Epithelial cell of esophagus (primary cell): ENCODE measurements around the gene ZNF488.
"Not testable (repeated sequence)": the region's sequence is repeated elsewhere in the genome, so short reads cannot be mapped to it uniquely, and the experiment has no call there.

Source experiments
- DNase-seq: peaks from one replicate; pipeline ENCODE4 v3.0.0; 2010; ENCODE audit warnings: low read depth
- H3K4me3 ChIP-seq: 2 replicates; pipeline ENCODE4 v1.5.1; 2011; ENCODE audit warnings: mild to moderate bottlenecking, low read length, control low read depth
- TF ChIP-seq, protein P1 (sequence below): IDR thresholded peaks from 2 replicates; pipeline ENCODE4 v1.5.1; 2011; ENCODE audit warnings: low read depth, mild to moderate bottlenecking, low read length, control low read depth, inconsistent platforms; ENCODE audit not compliant: insufficient read depth; ENCODE audit errors: missing control alignments

ZNF488 gene

DNA sequence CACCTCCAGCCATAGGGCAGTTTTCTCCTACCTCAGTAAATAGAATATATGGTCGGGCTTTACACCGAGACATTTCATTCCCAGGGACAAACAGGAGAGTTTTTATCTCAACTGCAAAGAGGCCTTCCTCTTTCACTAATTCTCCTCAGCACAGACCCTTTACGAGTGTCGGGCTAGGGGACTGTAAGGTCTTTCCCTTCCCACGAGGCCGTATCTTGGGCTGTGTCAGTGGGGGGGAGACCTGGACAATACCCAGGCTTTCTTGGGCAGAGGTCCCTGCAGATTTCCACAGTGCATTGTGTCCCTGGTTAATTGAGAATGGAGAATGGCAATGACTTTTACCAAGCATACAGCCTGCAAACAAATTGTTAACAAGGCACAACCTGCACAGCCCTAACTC, 13.2 kb upstream of the ZNF488 start:
- TF ChIP-seq, protein P1, sequence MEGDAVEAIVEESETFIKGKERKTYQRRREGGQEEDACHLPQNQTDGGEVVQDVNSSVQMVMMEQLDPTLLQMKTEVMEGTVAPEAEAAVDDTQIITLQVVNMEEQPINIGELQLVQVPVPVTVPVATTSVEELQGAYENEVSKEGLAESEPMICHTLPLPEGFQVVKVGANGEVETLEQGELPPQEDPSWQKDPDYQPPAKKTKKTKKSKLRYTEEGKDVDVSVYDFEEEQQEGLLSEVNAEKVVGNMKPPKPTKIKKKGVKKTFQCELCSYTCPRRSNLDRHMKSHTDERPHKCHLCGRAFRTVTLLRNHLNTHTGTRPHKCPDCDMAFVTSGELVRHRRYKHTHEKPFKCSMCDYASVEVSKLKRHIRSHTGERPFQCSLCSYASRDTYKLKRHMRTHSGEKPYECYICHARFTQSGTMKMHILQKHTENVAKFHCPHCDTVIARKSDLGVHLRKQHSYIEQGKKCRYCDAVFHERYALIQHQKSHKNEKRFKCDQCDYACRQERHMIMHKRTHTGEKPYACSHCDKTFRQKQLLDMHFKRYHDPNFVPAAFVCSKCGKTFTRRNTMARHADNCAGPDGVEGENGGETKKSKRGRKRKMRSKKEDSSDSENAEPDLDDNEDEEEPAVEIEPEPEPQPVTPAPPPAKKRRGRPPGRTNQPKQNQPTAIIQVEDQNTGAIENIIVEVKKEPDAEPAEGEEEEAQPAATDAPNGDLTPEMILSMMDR, result no peak
- no peak for DNase-seq
- no peak overlapping the region for H3K4me3 ChIP-seq

- TF ChIP-seq, protein P1, result no peak
- no peak overlapping the region for H3K4me3 ChIP-seq
- peak; percentile 94 for DNase-seq
Measured at GRCh38 chr10:47396311-47396717, 12.2 kb upstream of the ZNF488 start.

DNA sequence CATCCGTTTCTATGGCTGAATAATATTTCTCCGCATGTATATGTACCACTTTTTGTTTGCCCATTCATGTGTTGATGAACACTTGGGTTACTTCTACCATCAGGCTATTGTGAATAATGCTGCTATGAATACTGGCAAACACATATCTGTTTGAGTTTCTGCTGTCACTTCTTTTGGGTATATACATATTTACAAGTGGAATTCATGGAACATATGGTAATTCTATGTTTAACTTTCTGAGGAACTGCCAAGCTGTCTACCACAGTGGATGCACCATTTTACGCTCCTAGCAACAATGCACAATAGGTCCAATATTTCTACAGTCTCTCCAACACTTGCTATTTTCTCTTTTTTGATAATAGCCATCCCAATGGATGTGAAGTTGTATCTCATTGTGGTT, 5.5 kb upstream of the ZNF488 start:
- no peak overlapping the region for H3K4me3 ChIP-seq
- DNase-seq, result no peak
- TF ChIP-seq, protein P1, result no peak

DNA sequence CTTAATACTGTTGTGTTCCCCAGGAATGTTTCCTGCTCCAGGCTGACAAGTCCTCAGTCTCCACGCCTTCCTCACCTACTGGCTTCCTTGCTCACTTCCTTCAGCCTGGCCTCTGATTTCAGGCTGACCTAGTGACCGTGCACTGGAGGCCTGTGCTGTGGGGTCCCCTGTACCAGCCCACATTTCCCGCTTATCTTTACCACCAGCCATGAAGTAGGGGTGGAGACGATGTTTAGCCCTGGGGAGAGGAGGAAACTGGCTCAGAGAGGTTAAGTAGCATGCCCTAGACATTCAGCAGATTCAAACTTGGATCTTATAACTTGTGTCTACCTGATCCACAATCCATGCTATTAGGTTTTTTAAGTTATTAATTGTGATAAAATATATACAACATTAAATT, 4.8 kb upstream of the ZNF488 start:
- no peak for DNase-seq
- TF ChIP-seq, protein P1, result no peak
- no peak overlapping the region for H3K4me3 ChIP-seq

GRCh38 chr10:47386104-47386503, 2.0 kb upstream of the ZNF488 start:
- not testable (repeated sequence) for DNase-seq, H3K4me3 ChIP-seq

- TF ChIP-seq, protein P1, result peak; percentile 4
Measured at GRCh38 chr10:47383261-47384147, 589 bp downstream of the ZNF488 start.

DNA sequence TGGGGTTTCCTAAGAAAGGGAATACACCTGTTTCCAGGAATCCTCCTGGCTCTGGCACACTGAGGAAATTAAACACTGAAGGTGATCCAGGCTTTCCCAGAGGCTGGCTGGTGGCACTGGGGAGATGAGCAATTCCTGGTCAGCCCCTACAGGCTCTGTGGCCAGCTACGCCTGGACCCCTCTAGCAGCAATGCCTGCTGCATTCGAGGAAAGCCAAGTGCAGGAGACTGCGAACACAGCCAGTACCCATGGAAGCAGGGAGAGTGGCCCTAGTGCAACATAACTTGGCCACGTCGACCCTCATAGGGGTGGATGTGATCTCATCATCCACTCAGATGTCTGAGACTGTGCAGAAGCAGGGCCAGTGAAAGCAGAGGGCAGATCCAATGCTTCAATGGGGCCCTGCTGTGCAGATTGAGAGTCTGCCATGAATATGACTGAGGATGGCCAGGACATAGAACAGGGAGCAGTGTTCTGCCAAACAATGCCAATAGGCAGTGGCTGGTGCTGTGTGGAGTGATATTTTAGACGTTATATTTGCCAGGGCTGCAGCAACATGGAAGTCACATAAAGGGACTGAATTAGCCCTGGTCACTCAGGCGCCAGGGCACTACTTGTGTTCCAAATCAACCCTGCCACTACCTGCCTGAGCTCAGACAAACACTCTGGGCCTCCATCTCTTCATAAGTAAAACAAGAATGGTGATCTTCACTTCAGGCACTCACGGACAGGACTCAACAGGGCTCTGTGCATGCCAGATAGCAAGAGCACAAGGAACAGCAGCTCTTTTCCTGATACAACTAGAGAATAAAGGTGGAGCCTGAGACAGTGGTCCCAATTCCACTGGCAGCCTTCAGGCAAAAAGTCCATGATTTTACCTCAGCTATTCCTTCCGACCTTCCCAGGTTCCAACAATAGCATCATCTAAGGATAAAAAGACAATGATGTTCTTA, 2.4 kb downstream of the ZNF488 start:
- TF ChIP-seq, protein P1, result no peak
- DNase-seq, result no peak
- no peak overlapping the region for H3K4me3 ChIP-seq

More at GRCh38 chr10:47383261-47384147, 589 bp downstream of the ZNF488 start:
- peak; percentile 18 for DNase-seq
- H3K4me3 ChIP-seq, result peak overlapping the region; percentile 65
